Measurements from ENCODE around the gene ZBTB37.
A peak's percentile ranks its signal among the peaks of the same experiment; 100 is the strongest.

The ZBTB37 gene

DNA sequence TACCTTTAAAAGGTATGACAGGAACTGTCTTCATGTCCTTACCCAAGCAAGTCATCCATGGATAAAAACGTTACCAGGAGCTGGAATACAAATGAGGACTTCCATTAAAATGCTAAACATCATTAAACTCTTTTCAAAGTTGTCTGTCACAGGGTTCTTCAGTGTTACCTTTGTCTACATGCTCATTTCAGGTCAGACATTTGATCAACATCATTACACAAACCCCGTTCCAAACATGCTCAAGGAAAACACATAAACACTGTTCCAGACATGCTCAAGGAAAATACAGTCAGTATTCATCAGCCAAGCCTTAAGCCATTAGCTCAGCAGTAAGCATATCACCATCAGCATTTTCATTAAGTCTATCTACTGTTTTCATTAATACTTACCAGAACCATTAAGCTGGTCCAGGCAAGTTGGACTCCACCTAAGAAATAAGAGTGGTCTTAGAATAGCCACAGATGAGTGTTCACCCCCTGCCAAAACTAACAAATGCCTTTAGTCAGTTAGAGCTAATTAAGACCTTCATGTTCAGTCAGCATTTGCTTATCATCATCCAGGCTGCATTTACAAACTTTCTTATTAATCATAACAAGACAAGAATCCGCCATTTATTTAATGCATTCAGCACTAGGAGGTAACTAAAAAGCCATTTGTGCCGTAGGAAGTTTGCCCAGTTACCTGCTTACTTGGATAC is 2.6 kb upstream of the ZBTB37 start:
- DNase-seq (ENCODE audit: low read depth) = peak; percentile 17
- TF ChIP-seq, protein P1, sequence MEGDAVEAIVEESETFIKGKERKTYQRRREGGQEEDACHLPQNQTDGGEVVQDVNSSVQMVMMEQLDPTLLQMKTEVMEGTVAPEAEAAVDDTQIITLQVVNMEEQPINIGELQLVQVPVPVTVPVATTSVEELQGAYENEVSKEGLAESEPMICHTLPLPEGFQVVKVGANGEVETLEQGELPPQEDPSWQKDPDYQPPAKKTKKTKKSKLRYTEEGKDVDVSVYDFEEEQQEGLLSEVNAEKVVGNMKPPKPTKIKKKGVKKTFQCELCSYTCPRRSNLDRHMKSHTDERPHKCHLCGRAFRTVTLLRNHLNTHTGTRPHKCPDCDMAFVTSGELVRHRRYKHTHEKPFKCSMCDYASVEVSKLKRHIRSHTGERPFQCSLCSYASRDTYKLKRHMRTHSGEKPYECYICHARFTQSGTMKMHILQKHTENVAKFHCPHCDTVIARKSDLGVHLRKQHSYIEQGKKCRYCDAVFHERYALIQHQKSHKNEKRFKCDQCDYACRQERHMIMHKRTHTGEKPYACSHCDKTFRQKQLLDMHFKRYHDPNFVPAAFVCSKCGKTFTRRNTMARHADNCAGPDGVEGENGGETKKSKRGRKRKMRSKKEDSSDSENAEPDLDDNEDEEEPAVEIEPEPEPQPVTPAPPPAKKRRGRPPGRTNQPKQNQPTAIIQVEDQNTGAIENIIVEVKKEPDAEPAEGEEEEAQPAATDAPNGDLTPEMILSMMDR (IDR thresholded peaks at IDR 0.05; ENCODE audit: insufficient read depth, low read depth, low read length, missing control alignments) = no peak
- H3K4me3 ChIP-seq (ENCODE audit: low read depth, low read length) = peak overlapping the region; percentile 83

DNA sequence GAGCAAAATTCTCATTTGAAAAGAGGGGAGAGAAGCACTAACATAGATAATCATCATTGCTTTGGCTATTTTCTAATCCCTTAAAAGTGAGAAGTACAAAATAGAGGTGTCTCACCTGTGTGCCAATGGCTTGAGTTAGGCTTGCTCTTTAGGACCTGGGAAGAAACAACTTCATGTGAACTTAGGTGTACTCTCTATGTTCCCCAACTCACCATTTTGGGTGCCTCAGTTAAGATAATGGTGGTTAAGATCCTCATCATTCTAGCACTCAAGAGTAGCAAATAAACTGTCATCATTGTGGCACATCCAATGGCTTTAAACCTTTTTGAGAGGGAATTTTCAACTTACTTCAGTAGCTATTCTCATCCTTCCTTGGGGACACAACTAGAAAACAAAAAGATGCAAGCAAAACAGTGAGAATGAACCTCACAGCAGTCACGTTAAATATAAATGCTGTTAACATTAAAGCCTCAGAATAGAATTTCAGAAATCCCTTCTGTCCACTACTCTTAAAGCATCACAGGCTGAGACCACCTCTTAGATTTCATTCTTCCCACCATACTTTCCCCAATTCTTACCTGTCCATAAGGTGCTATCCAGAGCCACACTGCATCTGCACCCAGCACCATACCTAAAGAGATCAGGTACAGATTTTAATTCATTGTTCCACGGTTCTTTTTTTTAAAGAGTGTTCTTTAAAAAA is 1.6 kb upstream of the ZBTB37 start:
- peak; percentile 29 for DNase-seq (ENCODE audit: low read depth)
- peak overlapping the region; percentile 83 for H3K4me3 ChIP-seq (ENCODE audit: low read depth, low read length)
- TF ChIP-seq, protein P1 (IDR thresholded peaks at IDR 0.05; ENCODE audit: insufficient read depth, low read depth, low read length, missing control alignments) = no peak

DNA sequence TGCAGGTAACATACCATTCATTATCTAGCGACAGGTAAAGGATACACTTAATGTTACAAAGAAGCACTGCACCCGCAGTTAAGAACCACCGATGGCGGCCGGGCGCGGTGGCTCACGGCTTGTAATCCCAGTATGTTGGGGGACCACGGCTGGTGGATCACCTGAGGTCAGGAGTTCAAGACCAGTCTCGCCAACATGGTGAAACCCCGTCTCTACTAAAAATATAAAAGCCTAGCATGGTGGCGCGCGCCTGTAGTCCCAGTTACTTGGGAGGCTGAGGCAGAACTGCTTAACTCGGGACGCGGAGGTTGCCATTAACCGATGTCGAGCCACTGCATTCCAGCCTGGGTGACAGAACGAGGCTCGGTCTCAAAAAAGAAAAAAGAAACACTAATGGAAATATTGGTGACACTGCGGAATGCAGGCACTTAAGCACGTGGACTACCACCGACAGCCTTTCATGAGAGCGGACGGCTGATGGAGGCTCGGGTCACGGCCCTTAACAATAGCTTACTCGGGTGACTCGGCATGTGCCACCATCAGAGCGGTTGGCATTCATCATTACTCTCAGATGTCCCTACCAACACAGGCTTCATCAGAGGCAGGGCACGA is 933 bp upstream of the ZBTB37 start:
- DNase-seq (ENCODE audit: low read depth) = no peak
- peak overlapping the region; percentile 83 for H3K4me3 ChIP-seq (ENCODE audit: low read depth, low read length)
- TF ChIP-seq, protein P1 (IDR thresholded peaks at IDR 0.05; ENCODE audit: insufficient read depth, low read depth, low read length, missing control alignments) = no peak

DNA sequence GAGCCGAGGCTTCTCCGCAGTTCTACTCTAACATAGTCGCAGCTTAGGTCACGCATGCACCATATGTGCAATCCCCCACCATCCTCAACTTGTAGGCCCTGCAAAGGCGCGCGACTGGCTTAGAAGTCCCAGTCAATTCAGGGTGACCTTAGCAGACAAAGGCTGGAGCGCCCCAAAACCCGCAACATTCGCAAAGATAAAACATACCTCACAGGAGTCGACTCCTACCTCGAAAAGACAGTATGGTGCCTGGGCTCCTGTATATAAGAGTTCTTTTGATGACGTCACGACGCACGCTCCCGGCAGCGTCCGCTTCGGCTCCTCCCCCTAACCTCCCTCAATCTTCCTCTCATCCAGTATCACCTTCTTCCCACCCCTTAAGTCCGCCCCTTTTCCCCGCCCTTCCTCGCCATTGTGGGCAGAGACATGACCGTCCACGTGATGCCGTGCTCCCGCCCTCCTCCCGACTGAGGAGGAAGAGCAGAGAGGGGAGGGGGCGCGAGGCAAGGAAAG is 371 bp upstream of the ZBTB37 start, which contains the start of gene GAS5:
GAS5 (minus strand) TSS at position 237 of the 513 bp plus-strand sequence.
- DNase-seq (ENCODE audit: low read depth) = peak; percentile 100
- peak within 1 kb of the TSS; percentile 83 for H3K4me3 ChIP-seq (ENCODE audit: low read depth, low read length)
- TF ChIP-seq, protein P1 (IDR thresholded peaks at IDR 0.05; ENCODE audit: insufficient read depth, low read depth, low read length, missing control alignments) = no peak

DNA sequence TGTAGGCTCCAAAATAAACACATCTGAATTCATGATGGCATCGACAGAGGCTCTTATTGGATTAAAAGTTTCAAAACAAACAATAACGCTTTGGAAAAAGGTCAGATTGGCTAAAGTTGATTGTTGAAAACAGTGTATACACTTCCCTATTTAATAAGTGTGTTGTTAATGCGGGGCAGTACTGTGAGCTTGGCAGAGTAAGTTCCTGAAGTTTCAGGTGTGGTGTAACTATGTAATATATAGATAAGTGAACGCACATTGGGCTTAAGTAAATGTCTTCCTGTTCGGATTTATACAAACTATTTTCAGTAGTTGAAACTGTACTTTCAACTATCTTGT is 810 bp downstream of the ZBTB37 start:
- peak overlapping the region; percentile 68 for H3K4me3 ChIP-seq (ENCODE audit: low read depth, low read length)
- TF ChIP-seq, protein P1 (IDR thresholded peaks at IDR 0.05; ENCODE audit: insufficient read depth, low read depth, low read length, missing control alignments) = no peak
- DNase-seq (ENCODE audit: low read depth) = no peak

DNA sequence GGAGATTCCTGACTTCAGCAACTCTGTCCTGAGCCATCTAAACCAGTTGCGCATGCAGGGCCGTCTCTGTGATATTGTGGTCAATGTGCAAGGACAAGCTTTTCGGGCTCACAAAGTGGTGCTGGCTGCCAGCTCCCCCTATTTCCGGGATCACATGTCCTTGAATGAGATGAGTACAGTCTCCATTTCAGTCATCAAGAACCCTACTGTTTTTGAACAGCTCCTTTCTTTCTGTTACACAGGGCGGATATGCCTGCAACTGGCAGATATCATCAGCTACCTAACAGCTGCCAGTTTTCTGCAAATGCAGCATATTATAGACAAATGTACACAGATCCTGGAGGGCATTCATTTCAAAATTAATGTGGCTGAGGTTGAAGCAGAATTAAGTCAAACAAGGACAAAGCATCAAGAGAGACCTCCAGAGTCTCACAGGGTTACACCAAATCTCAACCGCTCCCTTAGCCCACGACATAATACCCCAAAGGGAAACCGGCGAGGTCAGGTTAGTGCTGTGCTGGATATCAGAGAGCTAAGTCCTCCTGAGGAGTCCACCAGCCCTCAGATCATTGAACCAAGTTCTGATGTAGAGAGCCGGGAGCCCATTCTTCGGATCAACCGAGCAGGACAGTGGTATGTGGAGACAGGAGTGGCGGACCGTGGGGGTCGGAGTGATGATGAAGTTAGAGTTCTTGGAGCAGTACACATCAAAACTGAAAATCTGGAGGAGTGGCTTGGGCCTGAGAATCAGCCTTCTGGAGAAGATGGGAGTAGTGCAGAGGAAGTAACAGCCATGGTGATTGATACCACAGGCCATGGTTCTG is 2.3 kb downstream of the ZBTB37 start:
- peak; percentile 91 for DNase-seq (ENCODE audit: low read depth)
- TF ChIP-seq, protein P1 (IDR thresholded peaks at IDR 0.05; ENCODE audit: insufficient read depth, low read depth, low read length, missing control alignments) = no peak
- peak overlapping the region; percentile 68 for H3K4me3 ChIP-seq (ENCODE audit: low read depth, low read length)

Data from GM12865 (cell line).